H1 (cell line): ENCODE results near the gene TNFRSF8. TPM values are rescaled to one million over a fixed set of nuclear protein-coding genes. Genes with fewer than 3 reads are reported as not detected.

Experiments
- CTCF ChIA-PET: fragments of 300-600 bp; sonication (Branson Sonifier 250); formaldehyde crosslinking; loops from one replicate; lab custom pipeline; 2021; ENCODE audit not compliant: partially characterized antibody; lab: Charles Lee
- POLR2A ChIA-PET: fragments of 300-600 bp; sonication (Branson Sonifier 250); formaldehyde crosslinking; loops from one replicate; lab custom pipeline; 2021; ENCODE audit warnings: inconsistent platforms; ENCODE audit not compliant: partially characterized antibody; lab: Charles Lee
- DNase-seq, 2 experiments: peaks; one replicate each; pipeline versions ENCODE4 v3.0.0 to v3.0.0-alpha.2; 2010 to 2022; ENCODE audit warnings: low spot score in 2 of 2, low read depth in 1 of 2, mixed read lengths in 1 of 2
- FAIRE-seq: peaks from 2 replicates; lab custom pipeline; 2011; peaks lifted over from hg19 to GRCh38; lab: Jason Lieb, UNC
- H2AFZ ChIP-seq: 2 replicates; pipeline ENCODE4 v1.8.1; 2012; ENCODE audit warnings: low read length, inconsistent platforms
- H2AK5ac ChIP-seq: 2 replicates; pipeline ENCODE4 v1.6.1; 2013; ENCODE audit warnings: low read depth, low read length
- H2BK120ac ChIP-seq: replicated peaks from 2 replicates; pipeline ENCODE3; 2013; ENCODE audit warnings: low read depth, low read length, inconsistent platforms
- H2BK12ac ChIP-seq: 2 replicates; pipeline ENCODE4 v1.6.1; 2013; ENCODE audit warnings: low read depth, low read length
- H2BK15ac ChIP-seq: 2 replicates; pipeline ENCODE4 v1.6.1; 2013; ENCODE audit warnings: low read length
- H2BK20ac ChIP-seq: 2 replicates; pipeline ENCODE4 v1.6.1; 2013; ENCODE audit warnings: low read length
- H2BK5ac ChIP-seq: 2 replicates; pipeline ENCODE4 v1.6.1; 2013; ENCODE audit warnings: low read depth, low read length
- H3K14ac ChIP-seq: 2 replicates; pipeline ENCODE4 v1.6.1; 2013; ENCODE audit warnings: inconsistent platforms; ENCODE audit not compliant: insufficient read length
- H3K18ac ChIP-seq: 2 replicates; pipeline ENCODE4 v1.6.1; 2013; ENCODE audit warnings: low read length; ENCODE audit errors: extremely low read depth
- H3K23ac ChIP-seq: 2 replicates; pipeline ENCODE4 v1.6.1; 2013; ENCODE audit warnings: inconsistent platforms; ENCODE audit not compliant: insufficient read length
- H3K23me2 ChIP-seq: 2 replicates; pipeline ENCODE4 v1.6.1; 2013; ENCODE audit warnings: low read depth, low read length
- H3K27ac ChIP-seq: 2 replicates; pipeline ENCODE4 v1.6.1; 2011; ENCODE audit warnings: low read depth, low read length, inconsistent platforms
- H3K27me3 ChIP-seq, 4 experiments: replicated peaks in 1 of 4; 1 replicate in 1 of 4; 2 replicates in 3 of 4; pipeline versions ENCODE4 v1.6.1 to v1.8.1; 2011 to 2013; ENCODE audit warnings: low read length in 3 of 4, mild to moderate bottlenecking in 3 of 4, inconsistent platforms in 2 of 4, mixed read lengths in 2 of 4, moderate library complexity in 1 of 4; ENCODE audit not compliant: control insufficient read depth in 3 of 4, insufficient read depth in 3 of 4; ENCODE audit errors: extremely low read depth in 1 of 4
- H3K36me3 ChIP-seq, 4 experiments: 2 replicates each; pipeline versions ENCODE4 v1.6.1 to v1.8.1; 2011 to 2013; ENCODE audit warnings: mild to moderate bottlenecking in 4 of 4, low read length in 3 of 4, moderate library complexity in 2 of 4, control low read depth in 1 of 4, inconsistent platforms in 1 of 4; ENCODE audit not compliant: insufficient read depth in 4 of 4, control insufficient read depth in 2 of 4
- H3K4ac ChIP-seq: replicated peaks from 2 replicates; pipeline ENCODE3; 2013; ENCODE audit warnings: low read length, low read depth, mixed read lengths, inconsistent platforms; ENCODE audit not compliant: insufficient read length
- H3K4me1 ChIP-seq, 4 experiments: replicated peaks in 1 of 4; 1 replicate in 1 of 4; 2 replicates in 3 of 4; pipeline versions ENCODE4 v1.6.1 to v1.8.1; 2011 to 2013; ENCODE audit warnings: low read length in 3 of 4, inconsistent platforms in 2 of 4, mixed read lengths in 1 of 4; ENCODE audit not compliant: insufficient read depth in 4 of 4, control insufficient read depth in 3 of 4
- H3K4me2 ChIP-seq, 2 experiments: 2 replicates each; pipeline versions ENCODE4 v1.6.1 to v1.8.1; 2011 to 2013; ENCODE audit warnings: low read depth in 2 of 2, low read length in 2 of 2, control low read depth in 1 of 2, inconsistent platforms in 1 of 2, mild to moderate bottlenecking in 1 of 2; ENCODE audit not compliant: insufficient read depth in 1 of 2
- H3K4me3 ChIP-seq, 4 experiments: fragments of 200-600, 300-600 bp in 1 of 4; sonication (generic), shearing (Covaris generic), sonication (Bioruptor Twin) in 1 of 4; 2 replicates each; pipeline versions ENCODE4 v1.5.1 to v1.8.1; 2011 to 2016; ENCODE audit warnings: low read length in 4 of 4, low read depth in 3 of 4, control low read depth in 2 of 4, inconsistent platforms in 2 of 4, mild to moderate bottlenecking in 2 of 4, mixed read lengths in 1 of 4, moderate library complexity in 1 of 4; ENCODE audit not compliant: insufficient read depth in 2 of 4; ENCODE audit errors: extremely low read depth in 1 of 4
- H3K56ac ChIP-seq: replicated peaks from 2 replicates; pipeline ENCODE3; 2013; ENCODE audit warnings: low read depth, mild to moderate bottlenecking, mixed read lengths, low read length, inconsistent platforms; ENCODE audit not compliant: insufficient read length
- H3K79me1 ChIP-seq: 2 replicates; pipeline ENCODE4 v1.6.1; 2013; ENCODE audit warnings: low read depth, low read length, control low read depth
- H3K79me2 ChIP-seq, 2 experiments: 2 replicates each; pipeline versions ENCODE4 v1.6.1 to v1.8.1; 2012 to 2013; ENCODE audit warnings: low read length in 2 of 2, mild to moderate bottlenecking in 2 of 2, inconsistent platforms in 1 of 2; ENCODE audit not compliant: insufficient read depth in 2 of 2, control insufficient read depth in 1 of 2
- H3K9ac ChIP-seq, 4 experiments: replicated peaks in 1 of 4; 1 replicate in 1 of 4; 2 replicates in 3 of 4; pipeline versions ENCODE4 v1.6.1 to v1.8.1; 2011 to 2013; ENCODE audit warnings: low read depth in 3 of 4, low read length in 3 of 4, control low read depth in 2 of 4, mild to moderate bottlenecking in 2 of 4, moderate library complexity in 2 of 4, inconsistent platforms in 1 of 4; ENCODE audit errors: extremely low read depth in 1 of 4
- H3K9me3 ChIP-seq, 2 experiments: 2 replicates each; pipeline versions ENCODE4 v1.6.1 to v1.8.1; 2012 to 2013; ENCODE audit warnings: mild to moderate bottlenecking in 2 of 2, moderate library complexity in 2 of 2, control low read depth in 1 of 2, inconsistent platforms in 1 of 2, low read depth in 1 of 2, low read length in 1 of 2, mixed read lengths in 1 of 2; ENCODE audit not compliant: insufficient read depth in 2 of 2
- H4K20me1 ChIP-seq, 2 experiments: replicated peaks in 1 of 2; 2 replicates each; pipeline versions ENCODE3 to v1.8.1; 2011 to 2013; ENCODE audit warnings: inconsistent platforms in 2 of 2, low read length in 2 of 2, mild to moderate bottlenecking in 1 of 2; ENCODE audit not compliant: insufficient read depth in 2 of 2, control insufficient read depth in 1 of 2
- H4K5ac ChIP-seq: 2 replicates; pipeline ENCODE4 v1.6.1; 2013; ENCODE audit warnings: low read length, low read depth, mixed read lengths, inconsistent platforms; ENCODE audit not compliant: insufficient read length
- H4K8ac ChIP-seq: 2 replicates; pipeline ENCODE4 v1.8.0; 2013; ENCODE audit warnings: mild to moderate bottlenecking, moderate library complexity, low read length, inconsistent platforms; ENCODE audit not compliant: insufficient read depth; ENCODE audit errors: extremely low read depth
- H4K91ac ChIP-seq: replicated peaks from 2 replicates; pipeline ENCODE3; 2013; ENCODE audit warnings: low read length, mixed read lengths, inconsistent platforms; ENCODE audit not compliant: insufficient read length
- BACH1 ChIP-seq: IDR thresholded peaks from 2 replicates; pipeline ENCODE4 v1.6.1; 2012; ENCODE audit warnings: low read length, improper control_type of control experiment
- CBX8 ChIP-seq: fragments of 300-800, 300-1000 bp; sonication (generic); IDR thresholded peaks from 2 replicates; pipeline ENCODE4 v1.7.1; 2016; ENCODE audit warnings: low read depth, low read length, borderline replicate concordance
- TAF1 ChIP-seq: IDR thresholded peaks from 2 replicates; pipeline ENCODE4 v1.6.1; 2011; ENCODE audit warnings: mild to moderate bottlenecking, low read depth, low read length
- WGBS, 2 experiments: shearing (Covaris generic) in 1 of 2; methylation state at CpG; one replicate each; pipeline versions ENCODE4 v1.1.6 to v1.1.7; 2013 to 2015; ENCODE audit warnings: low lambda C conversion rate in 2 of 2, mixed read lengths in 2 of 2, inconsistent platforms in 1 of 2, low coverage in 1 of 2, missing lambda C conversion rate in 1 of 2; ENCODE audit not compliant: insufficient replicate concordance in 2 of 2, insufficient coverage in 1 of 2, insufficient read length in 1 of 2; ENCODE audit errors: extremely low coverage in 1 of 2, missing lambda C conversion rate in 1 of 2; 5-methylcytosine and 5-hydroxymethylcytosine counted together
- polyA plus RNA-seq, 7 experiments: library from polyadenylated mRNA; depleted of rRNA in 3 of 7; stranded (reverse) in 5 of 7; unstranded in 2 of 7; fragments of >200 nt in 5 of 7; fragments of 200-250 nt in 2 of 7; gene quantifications; 1 replicate in 5 of 7; 2 replicates in 1 of 7; 4 replicates in 1 of 7; pipeline versions ENCODE4 v1.2.1 to v1.2.3, GENCODE V29; 2011 to 2013; ENCODE audit warnings: missing spikeins in 2 of 7, mixed read lengths in 2 of 7
- total RNA-seq: library from RNA; stranded (reverse); fragmentation: NEBNext Ultra II Directional; extraction: Animal tissue kit (Norgen Biotek cat#: 25700); gene quantifications from 2 replicates; pipeline ENCODE4 v1.2.1, GENCODE V29; 2021

The TNFRSF8 gene
- total and polyA plus RNA-seq, 2 of the 8 experiments (the other 6 are each of a cell fraction or from before 2014, with no cell fraction given), result 23.2 to 32.7 TPM

GRCh38 chr1:12152113-12152891 lies 89.2 kb downstream of the TNFRSF8 start:
- Histone ChIP-seq H4K91ac (no peak overlapping the region), H2AFZ (no peak overlapping the region), H4K8ac (no peak overlapping the region; the same call in 1 of the 2 replicates), H2AK5ac (no peak overlapping the region), H3K27ac (no peak overlapping the region), H2BK12ac (no peak overlapping the region), H3K4me3 (no peak overlapping the region), H3K23ac (no peak overlapping the region), H3K14ac (no peak overlapping the region), H3K79me1 (no peaks in the 10 kb centered on the region), H3K4me1 (no peaks in the 10 kb centered on the region; a peak in 1 of 7 replicates), H2BK15ac (no peak overlapping the region; the same call in 1 of the 2 replicates), H3K36me3 (no peaks in the 10 kb centered on the region), H2BK120ac (no peak overlapping the region), H2BK5ac (no peak overlapping the region), H3K4me2 (no peak overlapping the region), H2BK20ac (no peak overlapping the region), H3K23me2 (no peaks in the 10 kb centered on the region), H3K18ac (no peak overlapping the region), H4K20me1 (no peaks in the 10 kb centered on the region), H4K5ac (no peak overlapping the region), H3K9me3 (no peaks in the 10 kb centered on the region; a peak in 1 of 4 replicates), H3K56ac (no peak overlapping the region), H3K79me2 (no peaks in the 10 kb centered on the region), H3K4ac (no peak overlapping the region), H3K9ac (no peak overlapping the region), H3K27me3 (peaks cover 0 to 2% (median 0%) of the 10 kb centered on the region in 4 experiments; a peak in 1 of 7 replicates)
- 80% methylated on average over 7 of the region's 7 CpGs; no CpG with 5 or more reads in 1 of the 2 experiments for WGBS, 2 experiments
- ChIA-PET CTCF (interaction anchor here (0.5 to 9.2 kb wide), 4 partner anchors 11 to 1706 kb away, joined by 4 to 79 read pairs (median 4); no protein-coding TSS in a partner anchor), POLR2A (no interaction called here)
- FAIRE-seq (no peak), DNase-seq (no peak)
- TF ChIP-seq CBX8, result no peak
- TF ChIP-seq BACH1, result no peak
- TF ChIP-seq TAF1, result no peak
